Jurkat, Clone E6-1 (cell line): ENCODE measurements around the gene ZNF70.

Experiments
- DNase-seq: peaks from one replicate; pipeline ENCODE4 v3.0.0-alpha.2; 2011; ENCODE audit warnings: low read depth, low spot score
- H3K4me3 ChIP-seq: 2 replicates; pipeline ENCODE4 v1.5.1; 2011; ENCODE audit warnings: mild to moderate bottlenecking, low read length, control low read depth, moderate library complexity

ZNF70 gene

GRCh38 chr22:23763579-23763945 lies 12.7 kb upstream of the ZNF70 start:
- no peak for DNase-seq
- no peak overlapping the region for H3K4me3 ChIP-seq

- H3K4me3 ChIP-seq, result no peak within 1 kb of the TSS
- DNase-seq, result no peak
Observed at GRCh38 chr22:23762842-23763578, 12.1 kb upstream of the ZNF70 start, which contains the start of gene C22orf15. Gene C22orf15, plus strand, starts transcription at chr22:23762990. Its CDS starts 317 bp downstream, at chr22:23763307.

- DNase-seq, result no peak
- no peak overlapping the region for H3K4me3 ChIP-seq
Observed at GRCh38 chr22:23760056-23760455, 9.1 kb upstream of the ZNF70 start.

GRCh38 chr22:23759566-23759965 lies 8.7 kb upstream of the ZNF70 start:
- no peak overlapping the region for H3K4me3 ChIP-seq
- no peak for DNase-seq

GRCh38 chr22:23756891-23757290 lies 6.0 kb upstream of the ZNF70 start:
- H3K4me3 ChIP-seq, result no peak overlapping the region
- no peak for DNase-seq

GRCh38 chr22:23755711-23756110 lies 4.8 kb upstream of the ZNF70 start:
- no peak overlapping the region for H3K4me3 ChIP-seq
- no peak for DNase-seq

GRCh38 chr22:23754980-23755636 lies 4.2 kb upstream of the ZNF70 start:
- H3K4me3 ChIP-seq, result no peak overlapping the region
- no peak for DNase-seq

- H3K4me3 ChIP-seq, result no peak within 1 kb of the TSS
- DNase-seq, result no peak
Observed at GRCh38 chr22:23754220-23754919, 3.5 kb upstream of the ZNF70 start, which contains the start of gene VPREB3. Gene VPREB3, minus strand, starts transcription at chr22:23754425. Its CDS starts 62 bp downstream, at chr22:23754363.

GRCh38 chr22:23753385-23753784 lies 2.5 kb upstream of the ZNF70 start:
- no peak for DNase-seq
- no peak overlapping the region for H3K4me3 ChIP-seq

GRCh38 chr22:23752750-23753149 lies 1.8 kb upstream of the ZNF70 start:
- no peak overlapping the region for H3K4me3 ChIP-seq
- no peak for DNase-seq

GRCh38 chr22:23752090-23752691 lies 1.3 kb upstream of the ZNF70 start:
- no peak overlapping the region for H3K4me3 ChIP-seq
- no peak for DNase-seq

- H3K4me3 ChIP-seq, result peak overlapping the region; percentile 82
- no peak for DNase-seq
Observed at GRCh38 chr22:23751441-23751996, 607 bp upstream of the ZNF70 start.

GRCh38 chr22:23750367-23750713 lies 572 bp downstream of the ZNF70 start:
- peak overlapping the region; percentile 82 for H3K4me3 ChIP-seq
- no peak for DNase-seq

- DNase-seq, result no peak
- peak overlapping the region; percentile 82 for H3K4me3 ChIP-seq
Observed at GRCh38 chr22:23749841-23750301, 1.0 kb downstream of the ZNF70 start.

GRCh38 chr22:23745791-23746190 lies 5.1 kb downstream of the ZNF70 start:
- no peak overlapping the region for H3K4me3 ChIP-seq
- DNase-seq, result no peak

GRCh38 chr22:23744485-23744884 lies 6.4 kb downstream of the ZNF70 start:
- DNase-seq, result no peak
- no peak overlapping the region for H3K4me3 ChIP-seq

- DNase-seq, result no peak
- no peak overlapping the region for H3K4me3 ChIP-seq
Observed at GRCh38 chr22:23744001-23744400, 6.9 kb downstream of the ZNF70 start.

GRCh38 chr22:23743303-23743705 lies 7.6 kb downstream of the ZNF70 start:
- no peak overlapping the region for H3K4me3 ChIP-seq
- DNase-seq, result no peak

GRCh38 chr22:23742505-23743264 lies 8.2 kb downstream of the ZNF70 start:
- no peak overlapping the region for H3K4me3 ChIP-seq
- DNase-seq, result no peak
